Measurements from ENCODE around the gene RPS6KA1. TPM values are rescaled to one million over a fixed set of nuclear protein-coding genes. Genes with fewer than 3 reads are reported as not detected.
A peak's percentile ranks its signal among the peaks of the same experiment; 100 is the strongest.

Gene RPS6KA1
- total and polyA plus RNA-seq, 10 donors: 45.8 to 173 (median 116) TPM

GRCh38 chr1:26602378-26602959, 72.9 kb downstream of the RPS6KA1 start:
- peak; percentile 86 to 97 (median 92) for TF ChIP-seq CTCF (IDR thresholded peaks at IDR 0.05 in 8 of 11, conservative IDR thresholded peaks at IDR 0.05 in 3 of 11)
- TF ChIP-seq POLR2A (IDR thresholded peaks at IDR 0.05): no peak
- TF ChIP-seq POLR2AphosphoS5 (IDR thresholded peaks at IDR 0.05): no peak
- H3K4me3 ChIP-seq: no peak overlapping the region
- peaks cover 0 to 20% (median 10%) of the 10 kb centered on the region in 6 donors for H3K4me1 ChIP-seq
- no peaks in the 10 kb centered on the region for H3K27me3 ChIP-seq (replicated peaks in 1 of 7)
- no peaks in the 10 kb centered on the region for H3K36me3 ChIP-seq
- no peaks in the 10 kb centered on the region for H3K9me3 ChIP-seq
- intact Hi-C loops (cut with DNase I; ENCODE audit: low total_unique reads): loop anchor here (5.0 to 10.0 kb wide), 2 partner anchors 190 to 272 kb away; no protein-coding TSS in a partner anchor
- H3K27ac ChIP-seq: no peak overlapping the region
- WGBS, 5 donors: 0 to 3% (median 1%) methylated on average over 2 of the region's 2 CpGs
- DNase-seq: no peak

- Histone ChIP-seq H3K27ac (no peak overlapping the region), H3K4me3 (no peak overlapping the region), H3K36me3 (no peaks in the 10 kb centered on the region), H3K4me1 (peaks cover 0 to 20% (median 6%) of the 10 kb centered on the region in 6 donors), H3K27me3 (replicated peaks in 1 of 7) (no peaks in the 10 kb centered on the region), H3K9me3 (no peaks in the 10 kb centered on the region)
- intact Hi-C loops (cut with DNase I; ENCODE audit: low total_unique reads): loop anchor here (5.0 to 10.0 kb wide), 2 partner anchors 188 to 271 kb away; no protein-coding TSS in a partner anchor
- TF ChIP-seq POLR2A (IDR thresholded peaks at IDR 0.05) (no peak), POLR2AphosphoS5 (IDR thresholded peaks at IDR 0.05) (no peak)
- 73 to 88% (median 82%) methylated on average over 4 of the region's 4 CpGs for WGBS, 5 donors
- no peak for DNase-seq
Observed at GRCh38 chr1:26603856-26604255, 74.3 kb downstream of the RPS6KA1 start.

- Histone ChIP-seq H3K4me1 (peaks cover 0 to 19% (median 5%) of the 10 kb centered on the region in 6 donors), H3K27me3 (replicated peaks in 1 of 7) (no peaks in the 10 kb centered on the region), H3K9me3 (no peaks in the 10 kb centered on the region), H3K27ac (peak overlapping the region in 2 of 8 donors; percentile 14 to 30), H3K4me3 (no peak overlapping the region), H3K36me3 (no peaks in the 10 kb centered on the region)
- 61 to 79% (median 70%) methylated on average over 3 of the region's 3 CpGs for WGBS, 5 donors
- intact Hi-C loops (cut with DNase I; ENCODE audit: low total_unique reads): loop anchor here (10.0 kb wide), 1 partner anchor 268 kb away; no protein-coding TSS in a partner anchor
- DNase-seq: no peak
- no peak for TF ChIP-seq POLR2AphosphoS5 (IDR thresholded peaks at IDR 0.05)
- TF ChIP-seq CTCF (IDR thresholded peaks at IDR 0.05 in 8 of 11, conservative IDR thresholded peaks at IDR 0.05 in 3 of 11): no peak
- no peak for TF ChIP-seq POLR2A (IDR thresholded peaks at IDR 0.05)
Observed at GRCh38 chr1:26607186-26607585, 77.6 kb downstream of the RPS6KA1 start.

- Histone ChIP-seq H3K4me1 (peaks cover 0 to 13% (median 0%) of the 10 kb centered on the region in 6 donors), H3K4me3 (no peak overlapping the region), H3K27me3 (replicated peaks in 1 of 7) (no peaks in the 10 kb centered on the region), H3K36me3 (no peaks in the 10 kb centered on the region), H3K9me3 (no peaks in the 10 kb centered on the region), H3K27ac (no peak overlapping the region)
- DNase-seq: no peak
- intact Hi-C loops (cut with DNase I; ENCODE audit: low total_unique reads): loop anchor here (10.0 kb wide), 1 partner anchor 266 kb away; no protein-coding TSS in a partner anchor
- WGBS, 5 donors: 42 to 57% (median 51%) methylated on average over 4 of the region's 4 CpGs
- TF ChIP-seq POLR2AphosphoS5 (IDR thresholded peaks at IDR 0.05) (no peak), CTCF (IDR thresholded peaks at IDR 0.05 in 8 of 11, conservative IDR thresholded peaks at IDR 0.05 in 3 of 11) (no peak), POLR2A (IDR thresholded peaks at IDR 0.05) (no peak)
Observed at GRCh38 chr1:26608895-26609294, 79.3 kb downstream of the RPS6KA1 start.
